NCI-H2196 treated with DMSO at 0.1 percent for 48 hours (cell line): ENCODE data around the gene IGDCC3.

Experiments
- DNase-seq: peaks from one replicate; lab custom pipeline; 2025; ENCODE audit not compliant: unreplicated experiment; lab: John Stamatoyannopoulos, UW

The IGDCC3 gene

DNA sequence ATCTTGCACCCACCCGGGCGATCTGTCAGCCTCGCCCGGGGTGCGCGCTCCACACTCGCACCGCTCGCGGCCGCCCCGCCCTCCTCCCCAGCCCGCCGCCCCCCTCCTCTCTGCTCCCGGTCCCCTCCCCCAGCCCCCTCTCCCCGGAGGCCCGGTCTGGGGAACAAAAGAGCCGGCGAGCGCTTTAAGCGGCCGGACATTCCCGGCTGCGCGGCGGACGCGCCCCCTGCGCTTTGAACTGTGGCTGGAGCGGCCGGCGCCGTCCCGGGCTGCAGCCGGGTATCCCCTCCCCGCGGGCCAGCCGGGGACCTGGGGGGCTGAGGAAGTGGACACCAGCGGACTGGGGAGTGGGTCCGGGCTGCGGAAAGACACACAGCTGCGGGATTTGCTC, at the start of gene IGDCC3:
IGDCC3 (minus strand) TSS at position 27 of the 391 bp plus-strand sequence. CDS start 214 bp downstream, outside the sequence.
- no peak for DNase-seq

DNA sequence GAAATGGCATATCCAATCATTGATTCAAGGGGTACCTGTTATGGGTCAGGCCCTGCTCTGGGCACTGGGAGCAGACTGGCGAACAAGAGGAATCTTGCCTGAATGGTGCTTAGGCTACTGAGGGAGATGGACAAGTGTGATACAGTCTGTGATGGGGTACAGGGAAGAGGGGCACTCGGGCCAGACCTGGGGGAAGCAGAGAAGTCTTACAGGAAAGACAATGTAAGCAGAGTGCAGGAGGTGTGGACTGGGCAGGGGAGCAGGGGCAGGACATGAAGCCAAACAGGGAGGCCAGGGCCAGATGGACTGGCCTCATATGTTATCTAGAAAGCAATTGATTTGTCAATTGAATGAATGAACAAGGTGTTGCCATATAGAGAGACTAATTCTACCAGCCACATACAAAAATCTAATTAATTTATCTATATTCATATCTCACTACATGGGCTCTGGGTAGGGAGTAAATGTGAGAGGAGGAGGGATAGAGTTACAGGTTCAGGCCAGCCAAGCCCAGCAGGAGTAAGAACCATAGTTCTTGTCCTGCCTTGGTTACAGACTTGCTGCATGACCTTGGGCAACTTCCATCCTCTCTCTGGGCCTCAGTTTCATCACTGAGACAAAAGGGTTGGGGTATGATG, 48.5 kb upstream of the IGDCC3 start:
- DNase-seq = no peak

DNA sequence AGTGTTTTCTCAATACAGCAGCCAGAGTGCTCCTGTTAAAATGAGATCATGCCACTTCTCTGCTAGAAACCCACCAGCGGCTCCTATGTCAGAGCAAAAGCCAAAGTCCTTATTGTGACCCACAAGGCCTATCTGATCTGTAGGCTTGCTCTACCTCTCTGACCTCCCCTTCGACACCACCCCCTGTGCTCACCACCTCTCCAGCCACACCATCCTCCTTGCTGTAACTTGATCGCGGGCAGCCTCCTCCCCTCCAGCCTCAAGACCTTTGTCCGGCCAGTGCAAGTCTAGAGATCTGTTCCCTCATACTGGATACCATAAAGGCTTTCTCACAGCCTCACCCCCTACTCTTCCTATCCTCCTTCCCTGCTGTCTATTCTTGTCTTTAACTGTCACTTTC, 46.9 kb upstream of the IGDCC3 start:
- DNase-seq = no peak

DNA sequence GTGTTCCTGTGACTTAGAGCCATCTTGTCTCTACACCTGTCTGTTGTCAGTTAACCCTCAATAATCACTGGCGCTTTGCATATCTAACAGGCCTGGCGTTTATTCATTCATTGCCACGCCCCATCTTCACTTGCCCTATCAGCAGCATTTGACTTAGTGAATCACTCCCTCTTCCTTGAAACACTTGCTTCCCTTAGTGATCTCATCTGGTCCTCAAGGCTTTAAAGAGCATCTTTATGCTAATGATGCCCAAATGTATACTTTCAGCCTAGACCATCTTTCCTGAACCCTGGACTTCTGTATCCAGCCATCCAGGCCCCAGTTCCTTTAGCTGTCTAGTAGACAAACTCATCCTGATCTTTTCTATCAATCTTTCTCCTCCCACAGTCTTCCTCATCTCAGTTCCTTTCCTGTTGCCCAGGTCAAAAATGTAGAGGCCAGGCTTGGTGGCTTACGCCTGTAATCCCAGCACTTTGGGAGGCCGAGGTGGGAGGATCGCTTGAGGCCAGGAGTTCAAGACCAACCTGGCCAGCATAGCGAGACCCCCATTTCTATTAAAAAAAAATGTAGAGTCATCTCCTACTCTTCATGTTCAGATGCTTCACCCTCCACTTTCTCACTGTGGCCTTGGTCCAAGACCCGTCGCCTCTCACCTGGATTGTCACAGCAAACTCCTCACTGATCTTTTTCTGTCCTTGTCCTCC, 46.3 kb upstream of the IGDCC3 start:
- no peak for DNase-seq

DNA sequence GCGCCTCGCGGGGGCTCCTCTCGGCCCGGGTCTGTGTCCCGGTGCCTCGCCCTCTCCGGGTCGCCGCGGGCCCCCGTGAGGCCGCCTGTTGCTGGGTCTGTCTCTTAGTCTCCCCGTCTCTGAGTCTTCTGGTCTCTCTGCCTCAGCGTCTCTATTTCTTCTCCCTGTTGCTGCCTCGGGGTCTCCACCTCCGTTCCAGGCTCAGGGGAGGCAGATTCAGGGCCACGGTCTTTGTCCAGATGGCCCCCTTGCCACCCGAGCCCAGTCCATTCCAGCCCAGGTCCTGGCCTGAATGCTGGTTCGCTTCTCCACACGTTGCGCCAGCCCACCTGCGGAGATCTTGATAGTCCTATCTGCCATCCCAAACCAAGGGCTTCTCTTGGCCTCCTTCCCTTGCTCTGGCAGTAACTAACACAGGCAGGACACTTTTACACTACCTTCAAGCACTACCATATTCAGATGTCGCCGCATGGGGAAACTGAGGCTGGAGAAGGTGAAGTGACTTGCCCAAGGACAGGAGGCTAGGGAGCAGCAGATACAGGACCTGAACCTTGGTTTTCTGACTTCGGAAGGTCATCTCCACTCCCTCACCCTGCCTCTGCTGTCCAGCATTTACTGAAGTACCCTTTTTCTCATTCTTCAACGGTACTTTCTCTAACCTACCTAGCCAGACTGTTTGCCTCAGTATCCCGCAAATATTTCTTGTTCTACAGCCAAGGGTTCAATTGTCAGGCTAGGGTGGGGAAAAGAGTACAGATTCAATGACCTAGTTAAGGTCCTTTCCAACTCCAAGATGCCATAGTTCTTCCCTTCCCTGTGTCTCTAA, 45.6 kb upstream of the IGDCC3 start:
- DNase-seq = no peak

DNA sequence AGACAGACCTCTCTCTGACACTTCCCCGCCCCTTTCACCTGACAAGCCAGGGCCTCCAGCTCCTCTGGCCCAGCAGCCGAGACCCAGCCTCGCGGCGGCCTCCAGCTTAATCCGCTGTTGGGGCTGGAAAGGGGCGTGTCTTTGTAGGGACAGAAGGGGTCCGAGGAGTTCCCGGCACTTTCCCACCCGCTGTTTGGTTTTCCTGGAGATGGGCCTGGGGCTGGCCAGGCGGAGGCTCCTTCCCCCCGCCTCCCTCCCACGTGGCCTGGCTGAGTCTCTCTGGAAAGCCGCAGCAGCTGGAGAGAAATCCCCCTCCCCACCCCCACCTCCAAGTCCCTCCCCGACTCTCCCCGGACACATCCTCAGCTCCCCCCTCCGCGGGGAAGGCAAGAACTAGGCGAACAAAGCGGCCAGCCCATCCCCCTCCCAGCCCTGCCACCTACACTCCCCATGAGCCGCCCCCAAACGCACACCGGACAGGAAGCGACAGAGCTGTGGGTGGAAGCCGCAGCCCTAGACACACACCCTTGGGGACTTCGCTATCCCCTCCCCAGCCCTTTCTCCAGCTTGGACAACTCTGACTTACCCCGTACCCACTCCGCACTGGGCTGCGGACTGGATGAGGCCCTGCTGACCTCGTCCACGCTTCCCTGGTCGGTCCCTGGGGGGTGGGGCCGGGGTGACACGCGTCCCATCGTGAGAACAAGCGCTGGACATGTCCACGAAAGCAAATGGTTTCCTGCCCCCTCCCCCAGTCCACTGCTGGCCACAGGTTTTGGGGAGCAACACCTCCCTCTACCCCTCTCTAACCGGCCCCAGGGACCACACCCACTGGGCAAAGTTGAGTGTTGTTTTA, 43.8 kb upstream of the IGDCC3 start:
- DNase-seq = no peak

DNA sequence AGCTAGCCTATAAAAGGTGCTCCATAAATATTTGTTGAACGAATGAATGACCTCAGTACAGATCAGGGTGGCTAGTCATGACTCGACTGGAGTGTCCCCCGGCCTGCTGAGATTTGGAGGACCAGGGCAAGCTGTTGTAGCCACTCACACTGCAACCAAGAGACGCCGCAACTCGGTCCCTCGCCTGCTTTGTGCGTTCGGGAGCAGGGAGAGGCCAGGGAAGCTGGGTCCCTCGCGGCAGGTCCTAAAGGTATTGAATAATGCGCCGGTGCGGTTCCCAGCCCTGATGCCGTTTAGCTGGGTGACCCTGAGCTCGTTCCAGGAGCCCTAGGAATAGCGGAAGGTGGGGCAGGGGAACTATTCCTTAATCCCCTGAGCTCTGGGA, 43.2 kb upstream of the IGDCC3 start:
- DNase-seq = no peak

DNA sequence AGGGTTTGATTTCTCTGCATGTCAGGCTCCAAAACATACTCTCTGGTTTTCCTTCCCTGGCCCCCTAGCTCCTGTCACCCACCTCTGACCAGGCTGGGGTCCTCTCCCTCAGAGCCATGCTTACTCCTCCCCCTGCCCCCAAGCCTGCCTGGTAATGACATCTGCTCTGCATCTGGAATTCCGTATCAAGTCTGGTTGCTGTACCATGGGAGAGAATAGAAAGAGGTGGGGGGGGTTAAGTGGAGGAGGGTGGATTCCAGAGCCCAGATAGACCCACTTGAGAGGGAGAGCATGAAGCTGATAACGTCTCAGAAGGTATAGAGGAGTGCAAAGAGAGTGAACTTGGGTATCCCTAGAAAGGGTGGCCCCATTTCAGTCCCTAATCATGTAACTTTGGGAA, 40.8 kb upstream of the IGDCC3 start:
- DNase-seq = no peak

DNA sequence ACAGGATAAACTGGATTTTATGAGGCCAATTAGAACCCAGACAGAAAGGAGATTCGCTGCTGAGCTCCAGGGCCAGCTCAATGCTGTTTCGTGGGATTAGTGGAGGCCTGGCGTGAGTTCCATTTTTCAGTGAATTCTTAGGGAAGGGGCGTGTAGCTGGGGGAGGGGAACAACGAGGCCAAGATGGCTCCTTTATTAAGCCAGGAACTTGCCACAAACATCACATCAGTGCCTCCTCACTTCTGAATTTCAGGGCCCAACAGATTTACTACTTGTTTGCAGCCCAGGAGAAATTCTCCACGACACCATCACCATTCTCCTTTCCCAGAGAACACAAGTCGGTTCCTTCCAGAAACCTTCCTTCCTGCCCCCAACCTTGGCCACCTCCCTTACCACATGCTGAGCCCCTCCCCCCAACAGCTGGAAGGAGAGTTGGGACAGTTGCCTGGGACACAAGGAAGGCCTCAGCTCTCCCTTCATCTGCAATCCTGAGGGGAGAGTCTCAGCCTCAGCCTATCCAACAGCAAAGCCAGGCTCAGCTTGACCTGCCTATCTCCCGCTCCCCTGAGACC, 39.1 kb upstream of the IGDCC3 start:
- DNase-seq = no peak

DNA sequence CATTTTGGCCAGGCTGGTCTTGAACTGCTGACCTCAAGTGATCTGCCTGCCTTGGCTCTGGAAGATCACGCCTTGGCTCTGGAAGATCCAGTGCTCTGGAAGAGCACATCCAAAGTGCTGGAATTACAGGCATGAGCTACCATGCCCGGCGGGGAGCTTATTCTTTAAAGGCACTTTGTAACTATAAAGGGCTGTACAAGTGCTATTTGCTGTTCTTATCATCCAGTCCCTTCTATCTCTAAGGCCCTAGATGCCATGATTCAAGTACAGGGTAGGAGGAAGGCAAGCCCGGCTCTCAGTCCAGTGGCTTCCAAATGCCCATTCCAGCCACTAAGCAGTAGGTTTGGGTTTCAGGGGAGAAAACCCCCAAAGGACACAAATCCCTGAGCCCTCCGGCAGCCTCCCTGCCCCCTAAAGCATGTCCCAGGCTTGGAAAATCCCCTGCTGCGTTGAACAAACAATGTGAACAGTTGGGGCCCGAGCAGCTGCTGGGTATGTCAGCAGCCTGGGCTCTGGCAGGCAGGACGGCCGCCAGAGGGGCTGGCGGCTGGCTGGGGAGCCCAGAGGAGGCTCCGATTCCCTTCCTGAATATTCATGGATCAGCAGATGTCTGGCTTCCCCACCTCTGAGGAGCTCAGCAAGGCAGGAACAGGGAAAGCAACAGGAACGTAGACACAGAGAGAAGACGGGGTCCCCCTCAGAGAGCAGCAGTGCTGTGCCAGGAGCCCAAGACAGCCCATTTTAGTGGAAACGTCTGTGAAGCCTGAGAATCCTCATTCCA, 37.2 kb upstream of the IGDCC3 start:
- no peak for DNase-seq

DNA sequence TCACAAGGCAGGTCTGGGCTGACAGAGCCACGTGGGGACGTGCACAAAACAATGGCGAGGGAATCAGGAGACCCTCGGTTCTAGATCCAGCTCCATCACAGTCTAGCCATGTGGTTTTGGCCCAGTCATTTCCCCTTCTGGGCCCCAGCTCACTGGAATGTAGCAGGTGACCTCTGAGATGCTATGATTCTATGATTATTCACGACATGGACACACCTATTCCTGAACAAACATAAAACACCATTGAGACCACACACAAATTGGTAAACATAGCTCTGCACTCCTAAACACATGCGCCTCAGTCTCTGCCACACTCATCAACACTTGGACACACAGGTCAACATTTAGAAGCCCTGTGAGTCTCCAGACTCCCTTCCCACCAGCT, 36.0 kb upstream of the IGDCC3 start:
- DNase-seq = no peak

DNA sequence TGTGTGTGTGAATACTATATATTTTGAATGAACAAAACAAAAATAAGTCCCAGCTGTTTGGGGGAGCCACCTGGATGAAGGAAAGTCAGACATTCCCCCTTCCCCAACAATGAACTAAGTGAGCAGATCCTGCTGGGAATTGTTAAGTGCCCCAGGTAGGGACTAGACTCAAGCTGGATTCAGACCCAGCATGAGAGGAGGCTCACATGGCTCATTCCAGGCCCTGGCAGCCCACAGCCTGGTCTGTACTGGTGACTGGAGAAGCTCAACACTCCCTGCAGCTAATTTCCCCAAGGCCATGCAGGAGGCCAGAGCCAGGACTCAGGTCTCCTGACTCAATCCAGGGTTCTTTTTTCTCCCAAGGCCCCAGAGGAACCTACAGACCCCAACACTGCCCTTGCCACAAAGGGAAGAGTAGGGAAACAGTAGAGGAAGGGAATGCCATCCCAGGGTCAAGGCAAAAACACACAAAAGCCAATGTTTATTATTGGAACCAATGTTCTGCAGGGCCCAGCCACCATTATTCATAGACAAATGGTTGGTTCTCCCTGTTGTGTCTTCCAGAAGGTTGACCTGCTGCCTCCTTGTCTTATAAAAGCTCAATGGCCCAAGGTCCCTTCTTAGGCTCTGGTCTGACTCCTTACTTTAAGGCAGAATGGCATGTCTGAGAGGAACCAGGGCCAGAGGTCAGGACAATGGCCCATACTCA, 35.4 kb upstream of the IGDCC3 start:
- no peak for DNase-seq

DNA sequence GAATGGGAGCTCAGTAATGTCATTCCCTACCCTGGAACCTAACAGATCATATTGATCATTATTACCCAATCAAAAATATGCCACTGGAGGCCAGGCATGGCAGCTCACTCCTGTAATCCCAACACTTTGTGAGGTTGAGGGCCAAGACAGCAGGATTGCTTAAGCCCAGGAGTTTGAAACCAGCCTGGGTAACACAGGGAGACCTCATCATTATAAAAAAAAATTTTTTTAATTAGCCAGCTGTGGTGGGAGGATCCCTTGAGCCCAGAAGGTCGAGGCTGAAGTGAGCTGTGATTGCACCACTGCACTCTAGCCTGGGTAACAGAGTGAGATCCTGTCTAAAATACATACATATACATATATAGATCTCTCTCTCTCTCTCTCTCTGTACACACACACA, 34.8 kb upstream of the IGDCC3 start:
- no peak for DNase-seq

DNA sequence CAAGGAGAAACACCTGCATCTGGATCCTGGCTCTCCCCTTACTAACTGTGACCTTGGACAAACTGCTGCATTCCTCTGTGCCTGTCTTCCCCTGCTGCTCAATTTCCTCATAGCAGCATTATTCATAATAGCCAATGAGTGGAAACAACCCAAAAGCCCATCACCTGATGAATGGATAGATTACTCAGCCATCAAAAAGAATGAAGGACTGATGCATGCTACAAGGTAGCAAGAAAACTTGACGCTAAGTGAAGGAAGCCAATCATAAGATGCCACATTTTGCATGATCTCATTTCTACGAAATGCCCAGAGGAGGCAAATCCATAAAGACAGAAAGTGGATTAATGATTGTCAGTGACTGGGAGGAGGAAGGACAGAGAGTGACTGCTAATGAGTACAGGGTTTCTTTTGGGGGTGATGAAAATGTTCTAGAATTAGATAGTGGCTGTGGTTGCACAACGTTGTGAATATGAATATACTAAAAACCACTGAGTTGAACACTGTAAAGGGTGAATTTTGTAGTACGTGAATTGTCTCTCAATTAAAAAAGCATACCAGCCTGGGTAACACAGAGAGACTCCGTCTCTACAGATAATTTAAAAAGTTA, 33.8 kb upstream of the IGDCC3 start:
- DNase-seq = no peak

DNA sequence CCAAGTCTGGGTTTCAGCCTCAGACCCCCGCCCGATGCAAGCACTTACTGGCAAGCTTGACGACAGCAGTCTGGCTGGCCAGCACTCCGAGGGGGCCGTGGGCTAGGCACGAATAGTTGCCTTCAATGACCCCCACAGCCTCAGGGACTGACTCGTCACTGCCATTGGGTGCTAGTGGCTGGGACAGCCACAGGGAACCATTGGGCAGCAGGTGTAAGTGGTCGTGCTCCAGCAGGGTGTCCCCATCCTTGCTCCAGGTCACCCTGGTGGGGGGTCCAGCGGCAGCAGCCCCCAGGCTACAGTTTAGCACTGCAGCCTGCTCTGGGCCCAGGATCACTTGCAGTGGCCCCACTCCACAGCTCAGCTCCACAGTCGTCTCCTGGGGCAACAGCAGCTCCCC, 33.2 kb upstream of the IGDCC3 start:
- DNase-seq = no peak

DNA sequence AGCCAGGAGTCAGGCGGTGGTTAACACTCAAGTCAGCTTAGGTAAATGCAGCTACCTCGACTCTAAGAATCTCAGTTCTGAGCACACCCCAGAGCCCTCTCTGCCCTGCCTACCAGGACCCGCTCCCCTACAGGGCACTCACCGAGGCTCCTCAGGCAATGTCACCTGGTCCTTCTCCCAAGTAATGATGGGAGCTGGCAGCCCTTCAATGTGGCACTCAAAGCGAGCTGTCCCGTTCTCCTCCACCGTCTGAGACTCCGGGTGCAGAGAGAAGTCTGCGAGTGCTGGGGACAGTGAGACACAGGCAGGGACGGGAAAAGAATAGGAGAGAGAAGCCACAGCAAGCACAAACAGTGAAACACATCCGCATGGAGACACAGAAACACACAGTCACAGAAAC, 32.2 kb upstream of the IGDCC3 start:
- no peak for DNase-seq

DNA sequence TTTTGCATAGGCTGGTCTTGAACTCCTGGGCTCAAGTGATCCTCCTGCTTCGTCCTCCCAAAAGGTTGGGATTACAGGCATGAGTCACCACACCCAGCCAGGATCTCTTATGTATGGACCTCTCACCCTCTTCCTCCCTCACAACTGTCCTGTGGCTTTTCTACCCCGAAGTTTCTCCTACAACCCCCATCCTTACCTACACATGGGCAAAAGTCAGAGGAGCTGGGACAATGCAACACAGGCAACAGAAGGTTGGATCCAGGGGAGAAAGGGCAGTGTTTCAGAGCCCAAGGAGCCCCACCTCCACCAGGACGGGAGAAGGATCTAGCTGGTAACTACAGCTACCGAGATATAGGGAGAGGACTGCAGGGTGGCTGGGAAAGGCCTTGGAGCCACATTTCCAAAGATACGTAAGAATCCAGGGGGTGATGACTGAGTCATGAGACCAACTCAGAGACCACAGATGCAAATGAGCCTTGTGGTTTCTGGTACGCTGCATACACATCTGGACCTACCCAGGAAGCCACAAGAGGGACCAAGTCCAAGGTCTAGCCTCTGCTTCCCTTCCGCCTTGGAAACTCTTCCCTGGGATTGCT, 31.3 kb upstream of the IGDCC3 start:
- DNase-seq = no peak

DNA sequence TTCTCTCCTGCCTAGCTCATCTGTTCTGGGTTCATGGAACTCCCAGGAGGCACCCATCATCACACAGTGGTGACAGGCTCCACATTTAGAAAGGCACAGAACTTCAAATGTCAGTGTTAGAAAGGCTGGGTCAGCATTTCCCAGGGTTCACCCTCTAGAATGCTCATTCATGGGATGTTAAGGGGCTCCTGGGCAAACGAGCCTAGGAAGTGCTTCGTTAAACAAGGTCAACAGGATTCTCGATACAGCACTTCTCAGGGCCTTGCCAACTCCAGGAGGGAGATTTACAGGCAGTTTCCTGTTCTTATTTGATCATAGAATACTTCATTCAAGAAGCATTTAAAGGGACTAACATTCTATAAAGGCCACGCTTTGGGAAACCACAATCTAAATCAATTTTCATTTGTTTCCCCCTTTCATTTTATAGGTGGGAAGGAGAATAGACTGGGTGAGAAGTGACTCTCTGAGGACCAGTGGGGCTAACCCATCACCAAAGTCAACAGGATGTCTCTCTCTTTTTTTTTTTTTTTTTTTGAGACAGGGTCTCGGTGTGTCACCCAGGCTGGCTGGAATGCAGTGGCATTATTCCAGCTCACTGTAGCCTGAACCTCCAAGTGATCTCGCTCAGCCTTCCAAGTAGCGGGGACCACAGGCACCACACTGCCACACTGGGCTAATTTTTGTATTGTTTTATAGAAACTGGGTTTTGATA, 30.7 kb upstream of the IGDCC3 start:
- DNase-seq = no peak
